Pancreas (tissue), 10 donors: ENCODE results near the gene TTC39B. TPM values are rescaled to one million over a fixed set of nuclear protein-coding genes. Genes with fewer than 3 reads are reported as not detected.

Experiments
- ATAC-seq, 4 donors: fragments of 200-7000 bp; cut with Tn5 transposase; one replicate each; pipeline versions ENCODE4 v1.8.0 to v1.9.1; 2020; ENCODE audit warnings: mild to moderate bottlenecking in 4 of 4, moderate library complexity in 4 of 4
- DNase-seq, 6 donors: peaks; one replicate each; pipeline ENCODE4 v3.0.0-alpha.2; 2020
- FAIRE-seq: peaks from 2 replicates; lab custom pipeline; 2012; peaks lifted over from hg19 to GRCh38; lab: Jason Lieb, UNC
- H3K27ac ChIP-seq, 4 donors: fragments of 200-600 bp; sonication (generic); 1 replicate in 3 of 4; 2 replicates in 1 of 4; pipeline versions ENCODE4 v1.5.0 to v1.8.0; 2020
- H3K27me3 ChIP-seq, 4 donors: fragments of 200-600 bp; one replicate each; pipeline ENCODE4 v1.8.0; 2021
- H3K36me3 ChIP-seq, 3 donors: fragments of 200-600 bp; sonication (generic) in 1 of 3; one replicate each; pipeline versions ENCODE4 v1.5.0 to v1.8.0; 2020 to 2021
- H3K4me1 ChIP-seq, 3 donors: fragments of 200-600 bp; one replicate each; pipeline ENCODE4 v1.8.0; 2021
- H3K4me3 ChIP-seq, 4 donors: fragments of 200-600 bp; sonication (generic) in 2 of 4; one replicate each; pipeline versions ENCODE4 v1.5.0 to v1.8.0; 2020 to 2021
- H3K9me3 ChIP-seq, 4 donors: fragments of 200-600 bp; one replicate each; pipeline ENCODE4 v1.8.0; 2021
- WGBS, 2 donors: extraction: QIAGEN DNeasy Blood & Tissue Kit; methylation state at CpG; one replicate each; pipeline ENCODE4 v1.1.7; 2013; 5-methylcytosine and 5-hydroxymethylcytosine counted together
- intact Hi-C, 3 donors: fragments of 100-400 bp; cut with DNase I; formaldehyde crosslinking; loops; one replicate each; pipeline versions ENCODE4 v1.11.1 to v1.14.2; 2022
- polyA plus RNA-seq, 2 donors: library from polyadenylated mRNA; stranded (reverse); fragments of 200-250 nt; gene quantifications; one replicate each; pipeline ENCODE4 v1.2.3, GENCODE V29; 2013
- total RNA-seq, 6 donors: library from RNA; stranded (reverse); fragmentation: NEBNext Ultra II Directional in 4 of 6; extraction: Animal tissue kit (Norgen Biotek cat#: 25700) in 4 of 6; gene quantifications; one replicate each; pipeline versions ENCODE4 v1.2.1 to v1.2.4, GENCODE V29; 2021 to 2023
- TF ChIP-seq, protein P1 (sequence below), 4 donors: fragments of 200-600 bp; sonication (generic) in 3 of 4; IDR thresholded peaks; one replicate each; pipeline versions ENCODE4 v1.5.0 to v1.8.0; 2021; ENCODE audit warnings: antibody characterized with exemption in 4 of 4
- donor health status: healthy with polysubstance abuse.
- donor health status: DM: no; HTN: no; CAD: no; lungs with moderate emphysema.
- donor health status: DM: no; HTN: no; CAD: no.
- donor health status: control.
- donor health status: control.
- donor health status: Bipolar disorder and iron deficiency.
- donor health status: DM: yes; HTN: yes; CAD: no.
- donor health status: DM: no; HTN: no; CAD: no.
- donor health status: DM: no; HTN: no; CAD: no.
- donor health status: DM: yes; HTN: yes; CAD: no.

Gene TTC39B
- total and polyA plus RNA-seq, 8 donors, result 1.5 to 12.1 (median 5.1) TPM

DNA sequence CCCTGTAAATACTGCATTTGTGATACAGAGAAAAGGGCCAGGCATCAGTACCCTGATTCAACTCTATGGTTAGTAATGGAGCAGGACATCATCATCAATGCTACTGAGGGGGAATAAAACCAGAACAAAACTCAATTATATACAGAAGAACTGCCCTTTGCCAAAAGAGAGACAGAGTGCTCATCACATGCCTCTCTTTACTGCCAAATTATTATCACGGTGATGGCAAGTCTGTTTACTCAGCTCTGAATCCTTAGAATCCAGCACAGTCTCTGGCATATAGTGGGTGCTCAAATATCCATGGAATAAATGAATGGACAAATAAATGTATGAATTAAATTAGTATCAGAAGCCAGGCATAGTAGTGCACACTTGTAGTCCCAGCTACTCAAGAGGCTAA lies 130.2 kb downstream of the TTC39B start:
- intact Hi-C loops, result no loop called here
- no peak overlapping the region for H3K4me3 ChIP-seq
- no peak for FAIRE-seq
- TF ChIP-seq, protein P1, sequence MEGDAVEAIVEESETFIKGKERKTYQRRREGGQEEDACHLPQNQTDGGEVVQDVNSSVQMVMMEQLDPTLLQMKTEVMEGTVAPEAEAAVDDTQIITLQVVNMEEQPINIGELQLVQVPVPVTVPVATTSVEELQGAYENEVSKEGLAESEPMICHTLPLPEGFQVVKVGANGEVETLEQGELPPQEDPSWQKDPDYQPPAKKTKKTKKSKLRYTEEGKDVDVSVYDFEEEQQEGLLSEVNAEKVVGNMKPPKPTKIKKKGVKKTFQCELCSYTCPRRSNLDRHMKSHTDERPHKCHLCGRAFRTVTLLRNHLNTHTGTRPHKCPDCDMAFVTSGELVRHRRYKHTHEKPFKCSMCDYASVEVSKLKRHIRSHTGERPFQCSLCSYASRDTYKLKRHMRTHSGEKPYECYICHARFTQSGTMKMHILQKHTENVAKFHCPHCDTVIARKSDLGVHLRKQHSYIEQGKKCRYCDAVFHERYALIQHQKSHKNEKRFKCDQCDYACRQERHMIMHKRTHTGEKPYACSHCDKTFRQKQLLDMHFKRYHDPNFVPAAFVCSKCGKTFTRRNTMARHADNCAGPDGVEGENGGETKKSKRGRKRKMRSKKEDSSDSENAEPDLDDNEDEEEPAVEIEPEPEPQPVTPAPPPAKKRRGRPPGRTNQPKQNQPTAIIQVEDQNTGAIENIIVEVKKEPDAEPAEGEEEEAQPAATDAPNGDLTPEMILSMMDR (IDR thresholded peaks at IDR 0.05), result no peak
- DNase-seq, result no peak
- no peaks in the 10 kb centered on the region for H3K27me3 ChIP-seq
- WGBS, 2 donors, result 82 to 86% methylated on average over 1 of the region's 1 CpG
- no peak overlapping the region for H3K27ac ChIP-seq
- H3K36me3 ChIP-seq, result no peaks in the 10 kb centered on the region
- no peaks in the 10 kb centered on the region for H3K4me1 ChIP-seq
- no peaks in the 10 kb centered on the region for H3K9me3 ChIP-seq
- ATAC-seq, result no peak

DNA sequence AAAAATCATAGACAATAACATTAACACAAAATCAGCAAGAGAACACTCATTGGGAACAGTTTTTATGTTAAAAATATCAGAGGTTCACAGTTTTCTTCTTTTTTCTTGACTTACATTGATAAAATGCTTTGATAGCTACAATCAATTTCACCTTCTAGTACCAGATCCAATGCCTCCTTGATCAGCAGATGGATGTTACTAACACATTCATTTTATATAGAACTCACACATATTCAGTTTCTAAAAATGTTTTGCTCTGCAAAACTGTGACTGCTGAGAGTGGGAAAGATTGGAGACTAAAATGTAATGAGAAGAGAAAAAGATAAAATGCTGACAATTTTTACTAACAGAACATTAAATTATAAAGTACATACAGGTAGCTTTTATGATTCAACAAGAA lies 143.1 kb downstream of the TTC39B start:
- Histone ChIP-seq H3K4me1 (no peaks in the 10 kb centered on the region), H3K36me3 (no peaks in the 10 kb centered on the region), H3K27me3 (no peaks in the 10 kb centered on the region), H3K27ac (no peak overlapping the region), H3K4me3 (no peak overlapping the region), H3K9me3 (no peaks in the 10 kb centered on the region)
- intact Hi-C loops, result no loop called here
- no peak for FAIRE-seq
- no peak for DNase-seq
- TF ChIP-seq, protein P1 (IDR thresholded peaks at IDR 0.05), result no peak
- ATAC-seq, result no peak

DNA sequence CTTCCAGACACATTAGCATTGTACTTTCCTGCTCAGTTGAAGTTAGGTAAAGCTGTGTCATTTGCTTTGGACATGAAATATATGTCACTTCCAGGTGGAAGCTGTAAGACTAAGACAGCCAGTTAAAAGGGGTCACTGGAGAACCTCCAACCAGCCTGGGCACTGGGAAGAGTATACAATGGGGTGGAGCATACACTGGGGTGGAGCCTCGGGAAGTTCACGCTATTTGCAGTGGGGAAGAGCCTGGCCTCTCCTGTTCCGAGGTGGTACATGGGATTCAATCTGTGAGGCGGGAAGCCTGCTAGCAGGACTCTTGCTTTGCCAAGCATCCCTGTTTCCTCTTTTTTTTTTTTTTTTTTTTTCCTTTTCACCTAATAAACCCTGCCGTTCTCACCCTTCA lies 145.3 kb downstream of the TTC39B start:
- no peaks in the 10 kb centered on the region for H3K4me1 ChIP-seq
- TF ChIP-seq, protein P1 (IDR thresholded peaks at IDR 0.05), result no peak
- no peak for DNase-seq
- H3K36me3 ChIP-seq, result no peaks in the 10 kb centered on the region
- H3K27ac ChIP-seq, result no peak overlapping the region
- no peaks in the 10 kb centered on the region for H3K27me3 ChIP-seq
- FAIRE-seq, result no peak
- intact Hi-C loops, result no loop called here
- WGBS, 2 donors, result 87 to 88% methylated on average over 5 of the region's 5 CpGs
- no peak for ATAC-seq
- H3K4me3 ChIP-seq, result no peak overlapping the region
- H3K9me3 ChIP-seq, result no peaks in the 10 kb centered on the region

DNA sequence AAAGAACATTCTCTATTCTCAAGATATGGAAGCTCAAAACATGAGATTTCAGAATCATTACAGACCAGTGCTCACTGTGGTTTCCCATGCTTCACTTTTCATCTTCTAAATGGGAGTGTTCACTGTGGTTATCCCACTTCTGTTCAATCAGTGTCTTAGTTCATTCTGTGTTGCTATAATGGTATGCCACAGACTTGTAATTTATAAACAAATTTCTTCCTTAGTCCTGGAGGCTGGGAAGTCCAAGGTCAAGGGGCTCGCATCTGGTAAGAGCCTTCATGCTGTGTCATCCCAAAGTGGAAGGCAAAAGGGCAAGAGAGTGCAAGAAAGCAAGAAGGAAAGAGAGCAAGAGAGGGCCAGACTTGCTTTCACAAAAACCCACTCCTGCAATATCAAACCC lies 146.3 kb downstream of the TTC39B start:
- no peak overlapping the region for H3K4me3 ChIP-seq
- FAIRE-seq (no peak), ATAC-seq (peak in 1 of 4 donors; percentile 54), DNase-seq (no peak)
- TF ChIP-seq, protein P1 (IDR thresholded peaks at IDR 0.05), result no peak
- H3K9me3 ChIP-seq, result no peaks in the 10 kb centered on the region
- no peak overlapping the region for H3K27ac ChIP-seq
- H3K36me3 ChIP-seq, result no peaks in the 10 kb centered on the region
- H3K4me1 ChIP-seq, result peaks cover 0 to 6% (median 6%) of the 10 kb centered on the region in 3 donors
- WGBS, 2 donors, result 71 to 86% methylated on average over 1 of the region's 1 CpG
- intact Hi-C loops, result no loop called here
- no peaks in the 10 kb centered on the region for H3K27me3 ChIP-seq

DNA sequence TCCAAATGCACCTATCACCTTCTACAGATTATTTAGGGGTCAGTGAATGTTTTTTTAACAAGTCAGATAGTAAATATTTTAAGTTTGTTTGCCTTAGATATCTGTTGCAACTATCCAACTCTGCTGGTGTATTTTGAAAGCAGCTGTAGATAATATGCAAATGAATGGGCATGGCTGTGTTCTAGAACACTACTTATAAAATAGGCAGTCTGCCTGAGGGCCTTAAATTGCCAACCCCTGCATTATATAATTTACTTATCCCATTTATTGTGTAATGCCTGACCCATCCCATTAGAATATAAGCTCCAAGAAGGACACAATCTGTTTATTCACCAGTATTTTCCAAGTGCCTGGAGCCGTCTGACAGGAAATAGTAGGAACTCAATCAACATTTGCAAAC lies 149.0 kb downstream of the TTC39B start:
- H3K27me3 ChIP-seq, result no peaks in the 10 kb centered on the region
- H3K27ac ChIP-seq, result no peak overlapping the region
- H3K9me3 ChIP-seq, result no peaks in the 10 kb centered on the region
- peaks cover 0 to 10% (median 6%) of the 10 kb centered on the region in 3 donors for H3K4me1 ChIP-seq
- TF ChIP-seq, protein P1 (IDR thresholded peaks at IDR 0.05), result no peak
- H3K4me3 ChIP-seq, result no peak overlapping the region
- ATAC-seq (no peak), DNase-seq (no peak), FAIRE-seq (no peak)
- intact Hi-C loops, result loop anchor here in 1 of 3 donors (10.0 kb wide), 1 partner anchor 57 kb away; no protein-coding TSS in a partner anchor
- 82 to 91% methylated on average over 1 of the region's 1 CpG for WGBS, 2 donors
- H3K36me3 ChIP-seq, result no peaks in the 10 kb centered on the region
